Measurements from ENCODE around the gene ADGRE3. TPM values are rescaled to one million over a fixed set of nuclear protein-coding genes. Genes with fewer than 3 reads are reported as not detected.
"Not testable (repeated sequence)": the region's sequence is repeated elsewhere in the genome, so short reads cannot be mapped to it uniquely, and the experiment has no call there.

ADGRE3 gene
- total RNA-seq, 1 donor from 2014 or later: not detected

- no peak for DNase-seq (ENCODE audit: extremely low spot score, unreplicated experiment)
- Mint-ChIP-seq H3K36me3 (ENCODE audit: unreplicated experiment) (no peaks in the 10 kb centered on the region), H3K4me3 (ENCODE audit: unreplicated experiment) (no peak overlapping the region), H3K27ac (ENCODE audit: unreplicated experiment) (no peak overlapping the region), H3K27me3 (ENCODE audit: unreplicated experiment) (no peaks in the 10 kb centered on the region), H3K4me1 (ENCODE audit: unreplicated experiment) (no peaks in the 10 kb centered on the region), H3K9me3 (ENCODE audit: unreplicated experiment) (peaks cover 11% of the 10 kb centered on the region)
- no peak for TF ChIP-seq CTCF (IDR thresholded peaks at IDR 0.05)
Observed at GRCh38 chr19:14614099-14614412, 60.6 kb downstream of the ADGRE3 start.

DNA sequence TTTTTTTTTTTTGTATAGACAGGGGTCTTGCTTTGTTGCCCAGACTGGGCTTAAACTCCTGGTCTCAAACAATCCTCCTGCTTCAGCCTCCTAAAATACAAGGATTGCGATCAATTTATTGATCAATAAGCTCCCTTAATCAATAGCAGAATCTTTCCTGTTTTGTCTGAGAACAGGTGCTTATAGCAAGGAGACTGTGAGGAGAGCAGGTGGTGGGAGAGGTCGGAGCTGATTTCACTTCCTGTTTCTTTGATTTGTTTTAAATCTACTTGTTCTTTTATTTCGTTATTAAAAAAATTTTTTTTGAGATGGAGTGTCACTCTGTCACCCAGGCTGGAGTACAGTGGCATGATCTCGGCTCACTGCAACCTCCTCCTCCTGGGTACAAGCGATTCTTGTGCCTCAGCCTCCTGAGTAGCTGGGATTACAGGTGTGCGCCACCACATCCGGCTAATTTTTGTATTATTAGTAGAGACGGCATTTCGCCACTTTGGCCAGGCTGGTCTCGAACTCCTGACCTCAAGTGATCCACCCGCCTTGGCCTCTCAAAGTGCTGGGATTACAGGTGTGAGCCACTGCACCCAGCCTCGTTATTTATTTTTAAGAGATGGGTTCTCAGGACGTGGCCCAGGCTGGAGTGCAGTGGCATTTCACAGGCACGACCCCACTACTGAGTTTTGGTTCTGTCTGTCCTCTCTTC lies 61.1 kb downstream of the ADGRE3 start:
- H3K4me3 Mint-ChIP-seq (ENCODE audit: unreplicated experiment); H3K4me1 Mint-ChIP-seq (ENCODE audit: unreplicated experiment); DNase-seq (ENCODE audit: extremely low spot score, unreplicated experiment); H3K27me3 Mint-ChIP-seq (ENCODE audit: unreplicated experiment); H3K36me3 Mint-ChIP-seq (ENCODE audit: unreplicated experiment); H3K27ac Mint-ChIP-seq (ENCODE audit: unreplicated experiment): not testable (repeated sequence)
- H3K9me3 Mint-ChIP-seq (ENCODE audit: unreplicated experiment): peaks cover 11% of the 10 kb centered on the region

GRCh38 chr19:14612657-14613056 lies 62.0 kb downstream of the ADGRE3 start:
- DNase-seq (ENCODE audit: extremely low spot score, unreplicated experiment): no peak
- peaks cover 9% of the 10 kb centered on the region for H3K9me3 Mint-ChIP-seq (ENCODE audit: unreplicated experiment)
- H3K36me3 Mint-ChIP-seq (ENCODE audit: unreplicated experiment): no peaks in the 10 kb centered on the region
- H3K27ac Mint-ChIP-seq (ENCODE audit: unreplicated experiment): no peak overlapping the region
- no peaks in the 10 kb centered on the region for H3K27me3 Mint-ChIP-seq (ENCODE audit: unreplicated experiment)
- H3K4me1 Mint-ChIP-seq (ENCODE audit: unreplicated experiment): no peaks in the 10 kb centered on the region
- TF ChIP-seq CTCF (IDR thresholded peaks at IDR 0.05): no peak
- H3K4me3 Mint-ChIP-seq (ENCODE audit: unreplicated experiment): no peak overlapping the region

GRCh38 chr19:14612242-14612641 lies 62.4 kb downstream of the ADGRE3 start:
- not testable (repeated sequence) for H3K27ac Mint-ChIP-seq (ENCODE audit: unreplicated experiment); DNase-seq (ENCODE audit: extremely low spot score, unreplicated experiment); H3K9me3 Mint-ChIP-seq (ENCODE audit: unreplicated experiment); H3K4me1 Mint-ChIP-seq (ENCODE audit: unreplicated experiment); H3K4me3 Mint-ChIP-seq (ENCODE audit: unreplicated experiment); H3K27me3 Mint-ChIP-seq (ENCODE audit: unreplicated experiment); H3K36me3 Mint-ChIP-seq (ENCODE audit: unreplicated experiment)

DNA sequence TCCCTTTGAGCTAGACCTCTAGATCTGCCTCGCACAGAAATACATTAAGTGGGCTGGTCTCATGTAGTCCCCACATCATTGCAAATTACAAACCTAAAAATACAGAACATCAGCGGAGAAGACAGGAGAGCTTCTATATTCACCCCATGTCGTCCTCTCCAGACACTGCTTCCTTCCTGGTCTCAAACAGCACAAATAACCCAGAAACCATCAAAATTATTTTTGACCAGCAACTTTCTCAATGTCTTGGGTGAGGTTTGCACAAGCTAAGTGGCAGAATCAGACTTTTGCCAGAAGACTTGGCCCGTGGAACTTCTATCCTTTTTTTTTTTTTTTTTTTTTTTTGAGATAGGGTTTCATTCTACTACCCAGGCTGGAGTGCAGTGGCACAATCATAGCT lies 63.6 kb downstream of the ADGRE3 start:
- no peak overlapping the region for H3K27ac Mint-ChIP-seq (ENCODE audit: unreplicated experiment)
- TF ChIP-seq CTCF (IDR thresholded peaks at IDR 0.05): no peak
- no peak for DNase-seq (ENCODE audit: extremely low spot score, unreplicated experiment)
- H3K4me3 Mint-ChIP-seq (ENCODE audit: unreplicated experiment): no peak overlapping the region
- H3K4me1 Mint-ChIP-seq (ENCODE audit: unreplicated experiment): no peaks in the 10 kb centered on the region
- H3K9me3 Mint-ChIP-seq (ENCODE audit: unreplicated experiment): peaks cover 1% of the 10 kb centered on the region
- H3K36me3 Mint-ChIP-seq (ENCODE audit: unreplicated experiment): no peaks in the 10 kb centered on the region
- no peaks in the 10 kb centered on the region for H3K27me3 Mint-ChIP-seq (ENCODE audit: unreplicated experiment)

DNA sequence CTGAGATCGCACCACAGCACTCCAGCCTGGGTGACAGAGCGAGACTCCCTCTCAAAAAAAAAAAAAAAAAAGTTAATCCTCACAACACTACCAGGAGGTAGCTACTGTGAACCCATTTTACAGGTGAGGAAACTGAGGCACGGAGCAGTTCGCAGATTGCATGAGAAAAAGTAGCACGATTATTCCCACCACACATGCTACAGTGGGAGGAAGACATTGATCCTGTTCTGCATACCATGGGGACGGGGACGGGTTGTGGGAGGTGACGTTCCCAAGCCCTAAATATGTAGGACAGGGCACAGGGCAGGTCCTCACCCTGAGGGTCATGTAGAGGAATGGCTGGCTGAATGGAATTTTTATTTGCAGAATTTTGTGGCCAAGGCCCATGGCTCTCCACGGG lies 68.0 kb downstream of the ADGRE3 start:
- H3K4me3 Mint-ChIP-seq (ENCODE audit: unreplicated experiment): no peak overlapping the region
- DNase-seq (ENCODE audit: extremely low spot score, unreplicated experiment): no peak
- no peaks in the 10 kb centered on the region for H3K4me1 Mint-ChIP-seq (ENCODE audit: unreplicated experiment)
- no peaks in the 10 kb centered on the region for H3K27me3 Mint-ChIP-seq (ENCODE audit: unreplicated experiment)
- no peak overlapping the region for H3K27ac Mint-ChIP-seq (ENCODE audit: unreplicated experiment)
- no peaks in the 10 kb centered on the region for H3K9me3 Mint-ChIP-seq (ENCODE audit: unreplicated experiment)
- no peak for TF ChIP-seq CTCF (IDR thresholded peaks at IDR 0.05)
- H3K36me3 Mint-ChIP-seq (ENCODE audit: unreplicated experiment): no peaks in the 10 kb centered on the region
